Measurements from ENCODE around the gene IGF1R.

DNA sequence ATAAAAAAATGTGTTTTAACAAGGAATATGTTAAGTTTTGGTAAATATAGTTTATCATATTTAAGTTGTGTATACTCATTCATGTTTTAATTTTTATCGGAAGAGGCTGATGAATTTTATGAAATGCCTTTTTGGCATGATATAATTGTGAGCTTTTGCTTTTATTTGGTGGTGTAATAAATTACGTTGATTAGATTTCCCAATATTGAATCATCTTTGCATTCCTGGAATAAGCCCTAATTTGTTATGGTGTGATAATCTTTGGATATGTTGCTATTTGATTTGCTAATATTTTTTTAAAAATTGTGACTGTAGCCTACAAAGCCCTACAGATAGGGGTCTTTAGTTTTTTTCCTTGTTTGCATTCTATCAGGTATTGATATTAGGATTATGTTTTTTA, 107.4 kb downstream of the IGF1R start:
- TF ChIP-seq, protein P1, sequence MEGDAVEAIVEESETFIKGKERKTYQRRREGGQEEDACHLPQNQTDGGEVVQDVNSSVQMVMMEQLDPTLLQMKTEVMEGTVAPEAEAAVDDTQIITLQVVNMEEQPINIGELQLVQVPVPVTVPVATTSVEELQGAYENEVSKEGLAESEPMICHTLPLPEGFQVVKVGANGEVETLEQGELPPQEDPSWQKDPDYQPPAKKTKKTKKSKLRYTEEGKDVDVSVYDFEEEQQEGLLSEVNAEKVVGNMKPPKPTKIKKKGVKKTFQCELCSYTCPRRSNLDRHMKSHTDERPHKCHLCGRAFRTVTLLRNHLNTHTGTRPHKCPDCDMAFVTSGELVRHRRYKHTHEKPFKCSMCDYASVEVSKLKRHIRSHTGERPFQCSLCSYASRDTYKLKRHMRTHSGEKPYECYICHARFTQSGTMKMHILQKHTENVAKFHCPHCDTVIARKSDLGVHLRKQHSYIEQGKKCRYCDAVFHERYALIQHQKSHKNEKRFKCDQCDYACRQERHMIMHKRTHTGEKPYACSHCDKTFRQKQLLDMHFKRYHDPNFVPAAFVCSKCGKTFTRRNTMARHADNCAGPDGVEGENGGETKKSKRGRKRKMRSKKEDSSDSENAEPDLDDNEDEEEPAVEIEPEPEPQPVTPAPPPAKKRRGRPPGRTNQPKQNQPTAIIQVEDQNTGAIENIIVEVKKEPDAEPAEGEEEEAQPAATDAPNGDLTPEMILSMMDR (IDR thresholded peaks at IDR 0.05), result no peak
- TF ChIP-seq POLR2AphosphoS5 (IDR thresholded peaks at IDR 0.05), result no peak

Data from transverse colon (tissue), 4 donors.